Kidney (tissue), 14 donors: Measurements from ENCODE around the gene FCRLA. TPM values are rescaled to one million over a fixed set of nuclear protein-coding genes. Genes with fewer than 3 reads are reported as not detected.

Experiments used
- DNase-seq, 5 donors: peaks; one replicate each; pipeline ENCODE4 v3.0.0-alpha.2; 2013 to 2020
- FAIRE-seq: peaks from 2 replicates; lab custom pipeline; 2012; peaks lifted over from hg19 to GRCh38; lab: Jason Lieb, UNC
- H3K27ac ChIP-seq, 2 donors: one replicate each; pipeline ENCODE4 v1.7.0; 2013; ENCODE audit warnings: low read depth in 2 of 2, low read length in 2 of 2, inconsistent platforms in 1 of 2
- H3K27me3 ChIP-seq: one replicate; pipeline ENCODE4 v1.7.1; 2013; ENCODE audit warnings: low read length, inconsistent platforms; ENCODE audit not compliant: control insufficient read depth, insufficient read depth
- H3K36me3 ChIP-seq, 3 donors: one replicate each; pipeline versions ENCODE4 v1.7.0 to v1.7.1; 2013; ENCODE audit warnings: low read length in 3 of 3, control low read depth in 1 of 3, inconsistent platforms in 1 of 3; ENCODE audit not compliant: insufficient read depth in 3 of 3, control insufficient read depth in 2 of 3
- H3K4me1 ChIP-seq, 3 donors: one replicate each; pipeline versions ENCODE4 v1.7.0 to v1.7.1; 2013; ENCODE audit warnings: low read length in 3 of 3, inconsistent platforms in 1 of 3, low read depth in 1 of 3; ENCODE audit not compliant: control insufficient read depth in 2 of 3, insufficient read depth in 2 of 3
- H3K4me3 ChIP-seq, 3 donors: one replicate each; pipeline versions ENCODE4 v1.7.0 to v1.8.1; 2013; ENCODE audit warnings: low read length in 3 of 3, control low read depth in 1 of 3, inconsistent platforms in 1 of 3
- H3K9ac ChIP-seq, 3 donors: one replicate each; pipeline versions ENCODE4 v1.7.0 to v1.7.1; 2013; ENCODE audit warnings: low read length in 3 of 3, control low read depth in 1 of 3, inconsistent platforms in 1 of 3
- H3K9me3 ChIP-seq, 3 donors: one replicate each; pipeline versions ENCODE4 v1.7.0 to v1.7.1; 2013; ENCODE audit warnings: low read length in 3 of 3, control low read depth in 1 of 3, inconsistent platforms in 1 of 3; ENCODE audit not compliant: control insufficient read depth in 2 of 3, insufficient read depth in 1 of 3
- CTCF ChIP-seq: IDR thresholded peaks from 3 replicates; pipeline ENCODE4 v1.5.1; 2012; ENCODE audit warnings: mild to moderate bottlenecking, moderate library complexity, borderline replicate concordance; ENCODE audit not compliant: insufficient read depth; ENCODE audit errors: extremely low read depth
- intact Hi-C: fragments of 100-400 bp; cut with DNase I; formaldehyde crosslinking; loops from one replicate; pipeline ENCODE4 v1.11.1; 2022
- polyA plus RNA-seq: library from polyadenylated mRNA; stranded (reverse); fragments of 350-450 nt; fragmentation: Illumina TruSeq; extraction: RNeasy Lipid Tissue Mini Kit (QIAGEN cat#74804); gene quantifications from one replicate; pipeline ENCODE4 v1.2.3, GENCODE V29; 2014; ENCODE audit warnings: low read depth, low replicate concordance; ENCODE audit not compliant: insufficient read depth
- total RNA-seq: library from RNA; stranded (reverse); fragmentation: NEBNext Ultra II Directional; extraction: Animal tissue kit (Norgen Biotek cat#: 25700); gene quantifications from one replicate; pipeline ENCODE4 v1.2.1, GENCODE V29; 2021
- donor health status: control.
- donor health status: control.
- donor health status: control.
- donor health status: control.
- donor health status: control.
- donor health status: DM: yes; HTN: yes; CAD: no.
- donor health status: Normal renal cell carcinoma (clear cell type).

Gene FCRLA
- total and polyA plus RNA-seq, 2 donors from 2014 or later = 1.7 TPM; not detected in 1

- Histone ChIP-seq H3K4me1 (peaks cover 0 to 10% (median 0%) of the 10 kb centered on the region in 3 donors), H3K27ac (peak overlapping the region in 1 of 2 donors; percentile 19), H3K9ac (no peak overlapping the region), H3K9me3 (no peaks in the 10 kb centered on the region), H3K36me3 (no peaks in the 10 kb centered on the region), H3K27me3 (no peaks in the 10 kb centered on the region), H3K4me3 (no peak overlapping the region)
- DNase-seq (no peak), FAIRE-seq (no peak)
- no peak for TF ChIP-seq CTCF
- intact Hi-C loops = no loop called here
Observed at GRCh38 chr1:161740921-161741320, 33.9 kb downstream of the FCRLA start.

- FAIRE-seq = no peak
- TF ChIP-seq CTCF = no peak
- H3K36me3 ChIP-seq = no peaks in the 10 kb centered on the region
- H3K27me3 ChIP-seq = no peaks in the 10 kb centered on the region
- H3K4me1 ChIP-seq = peaks cover 0 to 10% (median 0%) of the 10 kb centered on the region in 3 donors
- H3K4me3 ChIP-seq = no peak overlapping the region
- H3K9me3 ChIP-seq = no peaks in the 10 kb centered on the region
- no peak overlapping the region for H3K9ac ChIP-seq
- intact Hi-C loops = no loop called here
- no peak overlapping the region for H3K27ac ChIP-seq
- peak in 1 of 5 donors; percentile 28 for DNase-seq
Observed at GRCh38 chr1:161743231-161743630, 36.2 kb downstream of the FCRLA start.

- Histone ChIP-seq H3K9ac (no peak overlapping the region), H3K4me3 (no peak overlapping the region), H3K36me3 (peaks cover 0 to 8% (median 0%) of the 10 kb centered on the region in 3 donors), H3K9me3 (no peaks in the 10 kb centered on the region), H3K4me1 (peaks cover 0 to 2% (median 0%) of the 10 kb centered on the region in 3 donors), H3K27ac (no peak overlapping the region), H3K27me3 (no peaks in the 10 kb centered on the region)
- TF ChIP-seq CTCF = no peak
- intact Hi-C loops = no loop called here
- DNase-seq (no peak), FAIRE-seq (no peak)
Observed at GRCh38 chr1:161747801-161748200, 40.8 kb downstream of the FCRLA start.
